Activated CD4-positive, alpha-beta T cell treated with anti-CD3 and anti-CD28 coated beads for 24 hours (primary cell): ENCODE results near the gene PCID2.

Source experiments
- DNase-seq, 2 donors: peaks; one replicate each; pipeline ENCODE4 v3.0.0-alpha.2; 2020; ENCODE audit warnings: low read depth in 2 of 2

The PCID2 gene

GRCh38 chr13:113219256-113219940, 10.9 kb upstream of the PCID2 start:
- no peak for DNase-seq

GRCh38 chr13:113218586-113218985, 10.1 kb upstream of the PCID2 start:
- no peak for DNase-seq

- DNase-seq = no peak
These were observed 8.0 kb upstream of the PCID2 start for GRCh38 chr13:113216254-113217048.

GRCh38 chr13:113211774-113212173, 3.3 kb upstream of the PCID2 start:
- DNase-seq = no peak

- DNase-seq = no peak
These were observed 2.4 kb upstream of the PCID2 start for GRCh38 chr13:113210833-113211232.

- DNase-seq = peak; percentile 27 to 53
These were observed 1.4 kb upstream of the PCID2 start for GRCh38 chr13:113209759-113210421.

- peak; percentile 57 to 69 for DNase-seq
These were observed 878 bp upstream of the PCID2 start, which contains the start of gene CUL4A for GRCh38 chr13:113209336-113209758. CUL4A (plus strand) TSS chr13:113209613; CDS start chr13:113209628, 15 bp downstream.

- DNase-seq = no peak
These were observed 514 bp downstream of the PCID2 start for GRCh38 chr13:113207890-113208420.

GRCh38 chr13:113207460-113207859, 1.0 kb downstream of the PCID2 start:
- DNase-seq = no peak

GRCh38 chr13:113205428-113205931, 3.0 kb downstream of the PCID2 start:
- DNase-seq = no peak

- DNase-seq = no peak
These were observed 4.1 kb downstream of the PCID2 start for GRCh38 chr13:113204378-113204734.

GRCh38 chr13:113203507-113204377, 4.7 kb downstream of the PCID2 start:
- no peak for DNase-seq

- DNase-seq = no peak
These were observed 5.6 kb downstream of the PCID2 start for GRCh38 chr13:113202912-113203311.

- DNase-seq = no peak
These were observed 6.7 kb downstream of the PCID2 start for GRCh38 chr13:113201815-113202214.

GRCh38 chr13:113196970-113197737, 11.3 kb downstream of the PCID2 start:
- no peak for DNase-seq

- DNase-seq = no peak
These were observed 13.1 kb downstream of the PCID2 start for GRCh38 chr13:113195360-113195759.

- no peak for DNase-seq
These were observed 15.6 kb downstream of the PCID2 start for GRCh38 chr13:113192902-113193301.

GRCh38 chr13:113192279-113192678, 16.2 kb downstream of the PCID2 start:
- no peak for DNase-seq

GRCh38 chr13:113190181-113190580, 18.3 kb downstream of the PCID2 start:
- no peak for DNase-seq

GRCh38 chr13:113187883-113188665, 20.4 kb downstream of the PCID2 start:
- no peak for DNase-seq
